IPS DF 4.7 (cell line): ENCODE results near the gene BCO2.
"Not testable (repeated sequence)": the region's sequence is repeated elsewhere in the genome, so short reads cannot be mapped to it uniquely, and the experiment has no call there.

ENCODE experiments used
- DNase-seq: peaks from one replicate; pipeline ENCODE4 v3.0.0-alpha.2; 2013; ENCODE audit warnings: low spot score; ENCODE audit errors: extremely low read depth

Gene BCO2

DNA sequence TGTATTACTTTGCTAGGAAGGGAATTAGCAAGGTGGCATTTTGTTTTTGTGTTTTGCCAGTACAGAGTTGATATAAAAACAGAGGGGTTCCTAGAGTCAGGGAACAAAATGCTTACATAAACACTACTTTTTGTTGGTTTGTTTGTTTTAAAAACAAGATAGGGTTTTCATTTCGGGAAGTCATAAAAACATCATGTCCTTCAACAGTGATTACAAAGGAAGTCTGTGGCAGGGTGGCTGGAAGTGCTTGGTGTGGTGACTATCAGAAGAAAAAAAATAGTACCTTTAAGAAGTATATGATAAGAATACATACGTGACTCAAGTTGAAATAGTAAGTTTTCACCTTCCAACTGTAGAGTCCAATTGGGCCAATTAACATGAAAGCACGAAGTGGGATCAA lies 10.3 kb upstream of the BCO2 start:
- DNase-seq, result no peak

DNA sequence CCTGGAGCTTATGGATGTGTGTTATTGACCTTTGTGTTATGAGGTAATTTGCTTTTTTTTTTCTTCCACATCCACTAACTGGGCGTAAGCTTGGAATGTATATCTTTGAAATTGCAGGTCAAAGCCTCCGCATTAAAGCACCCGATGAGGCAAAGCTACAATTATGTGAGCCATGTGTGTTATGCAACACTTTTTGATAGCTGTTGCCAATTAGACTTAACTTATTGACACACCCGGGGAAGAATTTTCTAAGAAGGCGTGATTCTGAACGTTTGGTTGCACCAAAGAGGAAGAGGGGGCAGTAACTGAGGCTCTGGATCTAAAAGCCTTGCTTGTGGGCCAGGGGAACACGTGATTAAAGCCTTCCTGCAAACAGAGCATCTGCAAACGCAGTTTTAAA lies 8.8 kb upstream of the BCO2 start:
- DNase-seq, result no peak

DNA sequence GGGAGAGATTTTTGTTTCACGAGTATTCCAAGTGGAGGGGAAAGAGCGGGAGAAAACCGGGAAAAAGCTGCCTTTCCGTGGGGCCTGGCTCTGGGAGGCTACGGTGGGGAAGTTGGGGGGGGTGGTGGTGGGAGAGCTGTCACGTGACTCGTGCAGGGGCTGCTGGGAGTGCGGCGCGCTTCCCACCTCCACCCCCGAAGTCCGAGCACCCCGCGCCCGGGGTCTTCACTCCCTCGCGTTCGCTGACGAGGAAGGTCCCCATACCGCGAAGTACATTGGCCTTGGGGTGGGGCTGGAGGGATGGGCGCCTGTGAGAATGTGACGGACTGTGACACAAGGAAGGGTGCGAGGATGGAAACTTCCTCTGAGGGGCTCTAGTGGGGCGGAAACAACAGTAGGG lies 8.2 kb upstream of the BCO2 start, which contains the start of gene TEX12:
TEX12 (plus strand) TSS at position 228 of the 400 bp plus-strand sequence. CDS start 1,897 bp downstream, outside the sequence.
- DNase-seq, result no peak

DNA sequence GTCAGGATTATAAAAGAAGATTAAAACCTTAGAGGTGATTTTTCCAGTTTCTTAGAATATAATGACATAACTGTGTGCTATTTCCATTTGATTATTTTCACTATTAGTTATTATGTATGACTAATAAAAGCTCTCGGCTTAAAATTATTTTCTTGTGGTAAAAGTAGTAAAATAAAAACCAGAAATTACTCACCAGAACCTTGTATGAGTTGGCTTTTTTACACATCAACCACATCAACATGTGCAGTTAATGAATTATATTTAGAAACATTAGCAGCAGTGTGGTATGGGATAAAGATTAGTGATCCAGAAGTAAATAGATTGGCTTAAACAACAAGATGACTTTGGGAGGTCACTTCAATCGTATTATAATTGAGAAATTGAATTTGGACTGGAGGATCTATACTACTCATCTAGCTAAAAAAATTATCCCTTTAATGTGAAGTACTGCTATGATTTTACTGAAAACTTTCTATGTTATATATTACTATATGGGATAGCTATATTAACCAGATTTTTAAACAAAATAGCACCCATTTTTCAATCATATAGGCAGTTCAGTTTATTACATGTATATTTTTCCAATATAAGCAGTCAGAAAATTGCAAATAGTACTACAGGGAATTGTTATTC lies 2.8 kb upstream of the BCO2 start:
- no peak for DNase-seq

DNA sequence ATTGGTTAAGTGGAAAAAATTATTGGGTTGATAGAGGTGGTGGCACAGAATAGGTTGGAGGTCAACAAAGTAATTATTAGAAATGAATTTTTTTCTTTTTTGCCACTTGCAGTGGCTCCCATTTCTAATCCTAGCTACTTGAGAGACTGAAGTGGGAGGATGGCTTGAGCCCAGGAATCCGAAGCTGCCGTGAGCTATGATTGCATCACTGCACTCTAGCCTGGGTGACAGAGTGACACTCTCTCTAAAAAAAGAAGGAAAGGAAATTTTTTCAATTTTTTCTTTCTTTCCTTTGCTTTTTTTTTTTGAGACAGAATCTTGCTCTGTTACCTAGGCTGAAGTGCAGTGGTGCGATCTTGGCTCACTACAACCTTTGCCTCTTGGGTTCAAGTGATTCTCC lies 2.2 kb upstream of the BCO2 start:
- no peak for DNase-seq

DNA sequence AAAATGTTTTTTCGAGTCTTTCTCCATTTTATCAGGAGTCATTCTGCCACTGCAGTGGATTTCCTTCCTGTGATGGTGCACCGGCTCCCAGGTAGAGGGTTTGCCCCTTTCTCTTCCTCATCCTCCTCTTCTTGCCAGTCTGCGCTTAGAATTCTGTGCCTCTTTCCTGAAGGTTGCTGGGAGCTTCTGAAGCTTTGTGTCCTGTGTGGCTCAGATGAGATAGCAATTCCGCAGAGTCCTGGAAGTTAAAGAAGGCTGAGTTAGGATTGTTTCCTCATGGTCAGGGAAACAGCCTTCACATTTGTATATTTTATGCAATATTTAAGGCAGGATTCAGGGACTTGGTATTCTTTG lies 264 bp downstream of the BCO2 start:
- DNase-seq, result no peak

DNA sequence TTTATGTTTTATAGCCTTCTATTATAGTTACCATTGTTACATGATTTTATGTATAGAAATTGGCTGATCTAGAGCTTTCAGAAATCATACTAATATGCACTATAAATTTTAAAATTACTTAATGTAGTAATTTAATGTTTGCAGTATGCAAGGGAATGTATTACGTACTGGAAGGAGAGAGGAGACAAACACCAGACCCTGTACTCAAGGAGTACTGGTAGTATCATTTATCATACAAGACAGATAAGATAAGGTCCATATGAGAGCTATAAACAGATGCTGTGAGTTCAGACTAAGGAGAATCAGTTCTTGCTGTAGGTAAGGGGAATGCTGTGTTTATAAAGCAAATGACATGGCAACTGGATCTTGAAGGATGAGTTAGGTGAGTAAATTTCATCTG lies 765 bp downstream of the BCO2 start:
- no peak for DNase-seq

DNA sequence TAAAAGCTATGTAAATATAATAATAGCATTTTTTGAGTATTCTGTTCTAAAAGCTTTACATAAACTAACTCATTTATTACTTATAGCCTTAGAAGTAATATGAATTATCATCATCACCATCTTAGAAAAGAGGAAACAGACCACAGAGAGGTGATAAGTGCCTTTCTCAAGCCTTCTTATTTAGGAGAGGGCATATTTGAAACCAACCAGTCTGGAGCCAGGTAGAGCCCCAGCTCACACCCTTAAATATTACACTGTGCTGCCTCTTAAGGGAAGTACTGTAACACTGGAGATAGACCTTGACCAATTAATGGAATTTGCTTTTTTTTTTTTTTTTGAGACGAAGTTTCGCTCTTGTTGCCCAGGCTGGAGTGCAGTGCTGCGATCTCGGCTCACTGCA lies 2.3 kb downstream of the BCO2 start:
- DNase-seq, result no peak

DNA sequence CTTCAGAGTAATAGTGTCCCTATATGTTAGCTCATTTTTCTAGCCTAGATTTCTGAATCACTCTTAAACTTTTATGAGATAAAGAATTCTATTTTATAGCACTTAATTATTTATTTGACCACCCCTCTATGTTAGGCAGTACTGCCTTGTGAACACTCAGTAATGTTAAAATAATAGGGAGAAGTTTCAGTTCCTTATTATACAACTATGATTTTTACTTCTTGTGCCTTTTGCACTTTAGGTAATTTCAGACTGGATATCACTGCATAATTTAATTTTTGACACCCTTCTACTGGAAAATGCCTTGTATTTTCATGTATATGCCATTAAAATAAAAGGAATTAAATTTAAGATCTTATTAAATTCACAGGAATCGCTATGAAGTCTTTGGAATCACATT lies 3.1 kb downstream of the BCO2 start:
- DNase-seq, result no peak

DNA sequence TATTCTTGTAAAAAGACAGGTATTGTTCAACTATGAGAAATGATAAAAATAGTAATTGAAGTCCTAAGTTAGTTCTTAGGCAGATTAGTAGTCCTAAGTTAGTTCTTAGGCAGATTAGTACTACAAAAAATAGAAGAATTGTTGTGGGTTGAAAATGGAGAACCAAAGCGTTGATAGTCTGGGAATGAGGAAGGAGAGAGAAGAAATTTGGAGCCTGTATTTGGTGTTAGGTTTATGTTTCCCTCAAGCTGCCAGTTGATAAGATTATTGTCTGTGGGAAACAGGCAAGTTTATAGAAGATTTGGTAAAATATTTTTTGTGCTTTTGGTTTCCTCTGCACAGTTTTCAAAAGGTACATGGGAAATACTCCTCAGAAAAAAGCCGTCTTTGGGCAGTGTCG lies 3.6 kb downstream of the BCO2 start:
- no peak for DNase-seq

DNA sequence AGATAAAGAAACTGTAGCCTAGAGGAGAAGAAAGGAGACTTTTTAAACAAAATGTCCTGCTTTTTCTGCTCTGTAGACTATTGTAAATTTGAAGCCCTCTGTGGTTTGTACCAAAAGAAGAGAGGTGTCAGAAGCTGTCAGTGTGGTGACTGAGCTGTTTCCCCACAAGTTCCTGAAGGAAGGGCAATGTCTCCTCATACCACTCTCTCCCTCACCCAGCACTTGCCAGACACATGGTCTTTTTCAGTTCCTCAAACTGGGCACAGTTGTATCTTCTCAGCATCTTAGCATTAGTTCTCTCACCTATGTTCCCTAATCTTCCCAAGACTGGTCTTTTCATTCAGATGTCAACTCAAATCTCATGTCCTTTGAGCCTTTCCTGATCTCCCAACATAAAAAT lies 4.3 kb downstream of the BCO2 start:
- DNase-seq, result no peak

DNA sequence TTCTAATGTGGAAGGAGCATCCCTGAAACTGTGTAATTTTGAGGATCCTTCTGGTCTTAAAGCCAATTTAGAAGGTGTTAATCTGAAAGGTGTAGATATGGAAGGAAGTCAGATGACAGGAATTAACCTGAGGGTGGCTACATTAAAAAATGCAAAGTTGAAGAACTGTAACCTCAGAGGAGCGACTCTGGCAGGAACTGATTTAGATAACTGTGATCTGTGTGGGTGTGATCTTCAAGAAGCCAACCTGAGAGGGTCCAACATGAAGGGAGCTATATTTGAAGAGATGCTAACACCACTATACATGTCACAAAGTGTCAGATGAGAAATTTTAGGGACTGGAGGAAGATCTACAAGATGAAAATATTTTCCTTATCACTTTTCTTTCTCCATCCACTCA lies 7.6 kb downstream of the BCO2 start:
- no peak for DNase-seq

DNA sequence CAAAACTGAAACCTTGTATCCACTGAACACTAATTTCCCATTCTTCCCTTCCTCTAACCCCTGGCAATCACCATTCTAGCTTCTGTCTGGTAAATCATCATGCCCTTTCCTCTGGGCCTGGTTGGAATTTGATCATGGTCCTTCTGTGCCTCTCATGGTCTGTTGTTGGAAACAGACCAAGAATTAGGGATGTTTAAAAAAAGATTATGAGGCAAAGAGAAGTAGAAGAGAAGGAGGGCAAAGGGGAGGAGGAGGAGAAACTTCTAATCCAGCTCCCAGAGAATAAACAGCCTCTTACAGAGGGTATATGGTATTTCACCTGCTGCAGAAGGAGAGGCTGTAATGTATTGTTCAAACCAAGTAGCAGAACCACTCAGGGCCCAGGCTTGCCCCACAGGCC lies 10.6 kb downstream of the BCO2 start:
- DNase-seq, result no peak

DNA sequence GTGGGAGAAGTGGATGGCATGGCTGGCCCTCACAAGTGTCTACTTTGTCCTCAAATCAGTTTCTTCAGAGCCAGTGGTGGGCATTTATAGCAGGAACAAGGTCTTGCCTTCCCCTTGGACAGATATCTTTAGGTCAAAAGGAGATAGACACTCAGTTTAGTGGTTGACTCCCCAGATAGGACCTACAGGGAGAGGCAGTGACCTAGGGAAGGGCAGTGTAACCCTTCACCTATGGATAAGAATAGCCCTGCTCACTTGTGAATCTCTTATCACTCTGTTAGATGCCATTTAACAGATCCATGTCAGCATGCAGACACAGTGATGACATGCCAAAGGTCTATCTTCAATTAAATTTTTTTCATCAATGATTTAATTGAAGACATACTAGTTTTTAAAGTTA lies 11.0 kb downstream of the BCO2 start:
- no peak for DNase-seq

DNA sequence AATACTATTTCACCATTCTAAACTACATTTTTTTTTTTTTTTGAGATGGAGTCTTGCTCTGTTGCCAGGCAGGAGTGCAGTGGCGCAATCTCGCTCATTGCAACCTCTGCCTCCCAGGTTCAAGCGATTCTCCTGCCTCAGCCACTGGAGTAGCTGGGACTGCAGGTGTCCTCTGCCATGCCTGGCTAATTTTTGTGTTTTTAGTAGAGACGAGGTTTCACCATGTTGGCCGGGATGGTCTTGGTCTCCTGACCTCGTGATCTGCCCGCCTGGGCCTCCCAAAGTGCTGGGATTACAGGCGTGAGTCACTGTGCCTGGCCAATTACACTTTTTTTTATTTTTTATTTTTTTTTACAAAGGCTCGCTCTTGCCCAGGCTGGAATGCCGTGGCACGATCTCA lies 19.8 kb downstream of the BCO2 start:
- DNase-seq, result not testable (repeated sequence)

DNA sequence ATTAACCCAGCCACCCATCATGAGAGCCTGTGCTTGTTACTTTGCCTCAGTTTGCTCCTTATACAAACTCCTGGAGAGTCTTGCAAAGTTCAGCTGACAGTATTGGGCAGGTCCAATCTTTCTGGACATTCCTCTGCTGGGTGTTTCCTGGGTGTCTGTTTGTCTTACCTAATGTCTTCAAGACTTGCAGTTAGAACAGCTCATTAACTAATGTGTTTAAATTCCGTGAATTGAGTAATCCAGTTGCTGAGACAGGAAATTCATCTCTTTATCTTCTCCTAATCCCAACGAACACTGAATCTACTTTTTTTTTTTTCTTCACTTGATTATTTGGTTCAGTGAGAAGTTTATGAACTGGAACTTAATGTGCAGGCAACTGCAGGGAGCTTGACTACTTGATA lies 20.6 kb downstream of the BCO2 start:
- no peak for DNase-seq

DNA sequence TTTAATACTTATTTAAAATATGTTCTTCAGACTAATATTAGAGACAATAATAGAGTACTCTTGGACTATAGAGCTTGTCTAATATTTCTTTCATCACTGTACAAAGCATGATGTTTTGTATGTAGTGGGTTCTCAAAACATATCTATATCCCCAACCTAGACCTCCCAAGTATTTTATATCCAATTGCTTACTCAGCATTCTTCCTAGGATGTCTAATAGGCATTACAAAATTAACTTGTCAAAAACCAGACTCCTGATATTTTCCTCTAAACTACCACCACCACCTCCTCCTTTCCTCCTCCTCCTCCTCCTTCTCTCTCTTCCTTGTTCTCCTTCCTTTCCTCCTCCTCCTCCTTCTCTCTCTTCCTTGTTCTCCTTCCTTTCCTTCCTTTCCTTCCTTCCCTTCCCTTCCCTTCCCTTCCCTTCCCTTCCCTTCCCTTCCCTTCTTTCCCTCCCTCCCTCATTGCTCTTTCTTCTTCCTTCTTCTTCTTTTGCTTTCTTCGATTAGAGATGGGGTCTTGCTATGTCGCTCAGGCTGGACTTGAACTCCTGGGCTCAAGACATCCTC lies 21.3 kb downstream of the BCO2 start:
- no peak for DNase-seq

DNA sequence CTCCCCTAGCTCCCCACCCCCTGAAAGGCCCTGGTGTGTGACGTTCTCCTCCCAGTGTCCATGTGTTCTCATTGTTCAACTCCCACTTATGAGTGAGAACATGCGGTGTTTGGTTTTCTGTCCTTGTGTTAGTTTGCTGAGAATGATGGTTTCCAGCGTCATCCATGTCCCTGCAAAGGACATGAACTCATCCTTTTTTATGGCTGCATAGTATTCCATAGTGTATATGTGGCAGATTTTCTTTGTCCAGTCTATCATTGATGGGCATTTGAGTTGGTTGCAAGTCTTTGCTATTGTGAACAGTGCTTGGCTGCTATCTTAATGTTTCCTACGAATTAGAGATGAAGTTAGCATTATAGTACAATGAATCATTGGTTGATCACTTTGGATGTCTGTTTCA lies 23.8 kb downstream of the BCO2 start:
- DNase-seq, result not testable (repeated sequence)

DNA sequence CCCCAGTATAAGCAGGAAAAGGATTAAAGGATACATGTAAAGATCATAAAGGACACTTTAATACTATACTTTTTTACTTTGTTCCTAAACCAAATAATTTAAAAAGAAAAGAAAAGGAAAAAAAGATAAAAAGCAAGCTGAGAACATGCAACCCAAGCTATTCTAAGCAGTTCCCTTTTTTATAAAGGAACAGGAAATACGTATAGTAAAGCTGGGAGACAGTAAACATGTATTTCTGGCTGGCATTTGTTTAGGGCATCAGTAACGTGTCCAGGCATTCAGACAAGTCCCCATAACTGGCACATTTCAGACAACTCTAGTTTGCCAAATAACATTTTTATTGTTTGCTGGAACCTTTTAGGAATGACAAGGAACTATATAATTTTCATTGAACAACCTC lies 24.9 kb downstream of the BCO2 start:
- no peak for DNase-seq

DNA sequence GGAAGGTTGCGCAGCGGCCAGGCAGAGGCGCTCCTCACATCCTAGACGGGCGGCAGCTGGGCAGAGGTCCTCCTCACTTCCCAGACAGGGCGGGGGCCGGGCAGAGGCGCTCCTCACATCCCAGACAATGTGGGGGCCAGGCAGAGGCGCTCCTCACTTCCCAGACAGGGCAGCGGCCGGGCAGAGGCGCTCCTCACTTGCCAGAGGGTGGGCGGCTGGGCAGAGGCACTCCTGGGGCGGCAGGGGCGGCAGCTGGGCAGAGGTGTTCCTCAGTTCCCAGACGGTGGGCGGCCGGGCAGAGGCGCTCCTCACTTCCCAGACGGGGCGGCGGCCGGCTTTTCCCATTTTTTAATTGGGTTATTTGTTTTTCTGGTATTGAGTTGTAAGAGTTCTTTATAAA lies 30.8 kb downstream of the BCO2 start:
- DNase-seq, result no peak

DNA sequence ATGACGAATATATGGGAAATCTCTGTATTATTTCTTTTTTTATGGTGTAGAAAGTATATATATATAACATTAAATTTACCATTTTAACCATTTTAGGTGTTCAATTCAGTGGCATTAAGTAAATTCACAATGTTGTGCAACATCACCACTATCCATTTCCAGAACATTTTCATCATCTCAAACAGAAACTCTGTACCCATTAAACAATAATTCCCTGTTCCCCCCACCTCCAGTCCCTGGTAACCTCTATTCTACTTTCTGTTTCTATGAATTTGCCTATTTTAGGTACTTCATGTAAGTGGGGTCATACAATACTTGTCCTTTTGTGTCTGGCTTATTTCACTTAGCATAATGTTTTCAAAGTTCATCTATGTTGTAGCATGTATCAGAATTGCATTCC lies 35.6 kb downstream of the BCO2 start:
- DNase-seq, result no peak

DNA sequence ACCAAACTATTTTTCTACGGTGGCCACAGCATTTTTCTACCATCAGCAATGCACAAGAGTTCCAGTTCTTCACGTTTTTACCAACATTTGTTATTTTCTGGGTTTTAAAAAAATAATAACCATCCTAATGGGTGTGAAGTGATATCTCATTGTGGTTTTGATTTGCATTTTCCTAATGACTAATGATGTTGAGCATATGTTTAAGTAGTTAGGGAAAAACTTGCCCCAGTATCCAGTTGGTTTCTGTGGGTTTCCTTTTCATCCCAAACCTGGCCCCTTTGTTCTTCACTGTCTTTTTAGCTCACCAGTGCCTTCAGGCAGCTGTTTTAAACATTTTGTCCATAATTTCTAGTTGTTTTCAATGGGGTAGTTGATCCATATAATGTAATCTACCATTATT lies 36.2 kb downstream of the BCO2 start:
- DNase-seq, result no peak

DNA sequence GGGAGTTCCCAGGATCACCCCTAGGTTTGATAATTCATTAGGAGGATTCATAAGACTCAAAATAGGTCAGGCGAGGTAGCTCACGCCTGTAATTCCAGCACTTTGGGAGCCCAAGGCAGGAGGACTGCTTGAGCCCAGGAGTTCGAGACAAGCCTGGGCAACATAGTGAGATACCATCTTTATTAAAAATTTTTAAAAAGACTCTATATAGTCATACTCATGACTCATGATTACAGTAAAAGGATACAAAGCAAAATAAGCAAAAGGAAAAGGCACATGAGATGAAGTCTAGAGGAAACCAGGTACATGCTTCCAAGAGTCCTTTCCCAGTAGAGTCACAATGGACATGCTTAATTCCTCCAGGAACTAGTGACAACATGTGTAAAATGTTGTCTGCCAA lies 37.0 kb downstream of the BCO2 start:
- no peak for DNase-seq

DNA sequence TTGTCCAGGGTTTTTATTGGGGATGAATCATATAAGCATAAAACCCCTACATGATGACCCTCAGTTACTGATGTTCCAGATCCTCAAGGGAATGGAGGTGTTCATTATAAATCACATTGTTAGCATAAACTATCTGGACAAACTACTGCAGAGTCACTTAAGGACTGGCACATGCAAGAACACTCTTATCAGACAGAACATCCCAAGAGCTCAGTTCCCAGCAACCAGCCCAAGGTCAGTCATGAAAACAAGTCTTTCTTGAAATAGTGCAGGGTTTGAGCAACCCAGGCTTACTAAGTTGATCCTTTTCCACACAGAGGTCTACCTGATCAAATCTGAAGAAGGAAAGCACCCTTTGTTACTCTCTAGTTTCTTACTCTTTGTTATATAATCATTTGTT lies 37.4 kb downstream of the BCO2 start:
- no peak for DNase-seq
